ENCODE results near the gene FRRS1. TPM values are rescaled to one million over a fixed set of nuclear protein-coding genes. Genes with fewer than 3 reads are reported as not detected.

FRRS1 gene
- total RNA-seq, 1 experiment from 2014 or later = 12.1 TPM

GRCh38 chr1:99677416-99677815, 89.0 kb downstream of the FRRS1 start:
- intact Hi-C loops (cut with micrococcal nuclease; ENCODE audit: unreplicated experiment) = no loop called here
- no peak for TF ChIP-seq EZH2 (IDR thresholded peaks at IDR 0.05; ENCODE audit: borderline replicate concordance, low read depth, low read length, poor library complexity, severe bottlenecking)
- no peak for TF ChIP-seq CTCF (conservative IDR thresholded peaks at IDR 0.05; ENCODE audit: low read depth, low read length)
- no peak for DNase-seq (ENCODE audit: low spot score)
- no peak overlapping the region for H3K4me3 ChIP-seq (ENCODE audit: low read depth, low read length, poor library complexity, severe bottlenecking)
- H3K36me3 ChIP-seq (ENCODE audit: insufficient read depth, low read length, poor library complexity, severe bottlenecking) = no peaks in the 10 kb centered on the region
- ChIA-PET POLR2A (ENCODE audit: low non-redundant PET) (no interaction called here), CTCF (no interaction called here)
- H3K27ac ChIP-seq (ENCODE audit: low read depth, low read length, poor library complexity, severe bottlenecking) = no peak overlapping the region
- no TSS peak for BruUV-seq (replicated peaks)
- H3K9me3 ChIP-seq (ENCODE audit: low read depth, low read length, poor library complexity, severe bottlenecking) = no peaks in the 10 kb centered on the region
- H3K27me3 ChIP-seq (replicated peaks; ENCODE audit: insufficient read depth, low read depth, low read length, poor library complexity) = no peaks in the 10 kb centered on the region
- no peaks in the 10 kb centered on the region for H3K4me1 ChIP-seq (ENCODE audit: insufficient read depth, low read length, poor library complexity, severe bottlenecking)

GRCh38 chr1:99676876-99677275, 89.6 kb downstream of the FRRS1 start:
- no peaks in the 10 kb centered on the region for H3K36me3 ChIP-seq (ENCODE audit: insufficient read depth, low read length, poor library complexity, severe bottlenecking)
- CTCF ChIA-PET = no interaction called here
- no peak overlapping the region for H3K27ac ChIP-seq (ENCODE audit: low read depth, low read length, poor library complexity, severe bottlenecking)
- POLR2A ChIA-PET (ENCODE audit: low non-redundant PET) = no interaction called here
- no peak for DNase-seq (ENCODE audit: low spot score)
- no peaks in the 10 kb centered on the region for H3K4me1 ChIP-seq (ENCODE audit: insufficient read depth, low read length, poor library complexity, severe bottlenecking)
- no peaks in the 10 kb centered on the region for H3K9me3 ChIP-seq (ENCODE audit: low read depth, low read length, poor library complexity, severe bottlenecking)
- H3K27me3 ChIP-seq (replicated peaks; ENCODE audit: insufficient read depth, low read depth, low read length, poor library complexity) = no peaks in the 10 kb centered on the region
- H3K4me3 ChIP-seq (ENCODE audit: low read depth, low read length, poor library complexity, severe bottlenecking) = no peak overlapping the region
- TF ChIP-seq EZH2 (IDR thresholded peaks at IDR 0.05; ENCODE audit: borderline replicate concordance, low read depth, low read length, poor library complexity, severe bottlenecking) = no peak
- no peak for TF ChIP-seq CTCF (conservative IDR thresholded peaks at IDR 0.05; ENCODE audit: low read depth, low read length)
- no TSS peak for BruUV-seq (replicated peaks)
- intact Hi-C loops (cut with micrococcal nuclease; ENCODE audit: unreplicated experiment) = no loop called here

- DNase-seq (ENCODE audit: low spot score) = no peak
- no peaks in the 10 kb centered on the region for H3K4me1 ChIP-seq (ENCODE audit: insufficient read depth, low read length, poor library complexity, severe bottlenecking)
- intact Hi-C loops (cut with micrococcal nuclease; ENCODE audit: unreplicated experiment) = no loop called here
- H3K27ac ChIP-seq (ENCODE audit: low read depth, low read length, poor library complexity, severe bottlenecking) = no peak overlapping the region
- H3K9me3 ChIP-seq (ENCODE audit: low read depth, low read length, poor library complexity, severe bottlenecking) = no peaks in the 10 kb centered on the region
- no TSS peak for BruUV-seq (replicated peaks)
- no peaks in the 10 kb centered on the region for H3K36me3 ChIP-seq (ENCODE audit: insufficient read depth, low read length, poor library complexity, severe bottlenecking)
- no peaks in the 10 kb centered on the region for H3K27me3 ChIP-seq (replicated peaks; ENCODE audit: insufficient read depth, low read depth, low read length, poor library complexity)
- CTCF ChIA-PET = no interaction called here
- TF ChIP-seq CTCF (conservative IDR thresholded peaks at IDR 0.05; ENCODE audit: low read depth, low read length) (no peak), EZH2 (IDR thresholded peaks at IDR 0.05; ENCODE audit: borderline replicate concordance, low read depth, low read length, poor library complexity, severe bottlenecking) (no peak)
- POLR2A ChIA-PET (ENCODE audit: low non-redundant PET) = no interaction called here
- H3K4me3 ChIP-seq (ENCODE audit: low read depth, low read length, poor library complexity, severe bottlenecking) = no peak overlapping the region
Observed at GRCh38 chr1:99675994-99676393, 90.4 kb downstream of the FRRS1 start.

Data from A673 (cell line).